ENCODE data around the gene PCDH1. TPM values are rescaled to one million over a fixed set of nuclear protein-coding genes. Genes with fewer than 3 reads are reported as not detected.

Gene PCDH1
- total and polyA plus RNA-seq, 2 of the 8 experiments (the other 6 are each of a cell fraction or from before 2014, with no cell fraction given): 101 to 102 TPM

- peak; percentile 73; the same call in 1 of the 2 replicates for TF ChIP-seq YY1 (IDR thresholded peaks at IDR 0.05; ENCODE audit: low read depth, low read length)
- TF ChIP-seq POLR2AphosphoS5 (IDR thresholded peaks at IDR 0.05; ENCODE audit: low read depth, low read length): no peak
- no peak for TF ChIP-seq RXRA (IDR thresholded peaks at IDR 0.05; ENCODE audit: insufficient read depth, low read depth, low read length)
- no peak for TF ChIP-seq EZH2 (IDR thresholded peaks at IDR 0.05; ENCODE audit: low read depth, low read length, severe bottlenecking)
- peak; percentile 82 to 94 for TF ChIP-seq RAD21 (IDR thresholded peaks at IDR 0.05 in 1 of 2, conservative IDR thresholded peaks at IDR 0.05 in 1 of 2; ENCODE audit: low read depth in 2 of 2, low read length in 2 of 2)
Measured at GRCh38 chr5:141814064-141814964, 63.9 kb downstream of the PCDH1 start (continued).

Measured in H1 (cell line).